HG03108 (cell line): ENCODE measurements around the gene CWC25.
A peak's percentile ranks its signal among the peaks of the same experiment; 100 is the strongest.

Experiments used
- ATAC-seq: cut with Tn5 transposase; IDR thresholded peaks from one replicate; pipeline ENCODE4 v1.9.1; 2021; ENCODE audit warnings: moderate library complexity; ENCODE audit not compliant: unreplicated experiment

CWC25 gene

DNA sequence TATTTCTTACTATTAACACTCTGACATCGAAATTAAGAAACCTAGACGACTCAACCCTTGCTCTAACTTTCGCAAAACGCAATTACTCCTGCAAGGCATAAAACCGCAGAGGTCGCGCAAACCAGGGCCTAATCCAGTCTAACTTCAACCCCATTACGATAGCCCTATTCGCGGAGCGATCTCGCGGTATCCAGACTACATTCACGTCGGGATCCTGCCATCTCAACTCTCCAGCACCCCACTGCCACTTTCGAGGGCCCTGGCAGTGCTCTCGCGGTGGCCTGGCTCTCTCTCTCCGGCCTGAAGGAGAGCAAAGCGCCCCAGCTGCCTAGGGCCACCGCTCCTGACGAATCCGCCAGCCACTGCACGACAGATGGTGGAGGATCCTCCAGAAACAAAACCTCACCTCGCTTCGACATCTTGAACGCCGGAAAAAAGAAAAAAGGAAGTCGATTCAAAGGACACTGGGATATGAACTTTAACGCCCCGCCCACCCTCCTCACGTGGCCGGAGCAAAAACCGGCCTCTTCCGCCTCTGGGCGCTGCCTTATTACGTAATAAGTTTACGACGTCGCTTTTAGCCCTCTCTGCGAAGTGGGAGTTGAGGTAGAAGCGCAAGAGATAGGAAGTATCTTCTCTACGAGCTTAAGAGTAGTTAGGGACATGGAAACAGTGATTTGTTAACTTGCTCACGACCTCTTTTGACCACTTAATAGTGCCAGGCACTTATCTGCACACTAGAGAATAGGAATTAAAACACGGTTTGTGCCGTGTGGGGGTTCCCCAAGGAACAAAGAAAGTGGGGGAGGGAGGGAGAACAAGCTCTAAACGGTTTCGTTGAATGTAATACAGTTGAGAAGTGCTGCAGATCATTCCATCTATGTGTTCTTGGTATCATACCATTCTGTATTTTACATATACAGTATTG, 28.4 kb upstream of the CWC25 start, which contains the start of gene RPL23:
Gene RPL23 (minus strand): TSS at position 430 of the 928 bp plus-strand sequence. CDS start 11 bp downstream, at position 419.
- ATAC-seq: peak; percentile 75

DNA sequence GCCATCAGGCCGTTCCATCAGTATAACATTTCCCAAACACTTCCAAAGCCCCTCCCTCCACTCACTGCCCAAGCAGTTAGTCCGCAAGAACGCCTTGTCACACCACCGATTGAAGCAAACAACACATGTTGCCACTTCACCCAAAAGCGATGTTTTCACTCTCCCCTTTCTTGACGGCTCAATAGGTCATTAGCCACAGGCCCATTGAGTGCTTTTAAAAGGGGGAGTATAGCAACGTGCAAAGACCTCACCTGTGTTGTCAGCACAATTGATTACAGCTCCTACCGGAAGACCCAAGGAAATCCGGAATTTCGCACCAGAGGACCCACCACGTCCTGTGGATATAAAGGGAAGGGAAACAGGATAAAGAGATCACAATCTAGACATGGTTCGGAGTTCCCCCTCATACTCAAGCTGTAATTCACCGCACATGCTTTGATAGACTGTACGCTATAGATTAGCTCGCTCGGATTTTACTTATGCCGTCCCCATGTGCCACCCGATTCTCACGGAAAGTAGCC, 27.7 kb upstream of the CWC25 start:
- ATAC-seq: no peak

DNA sequence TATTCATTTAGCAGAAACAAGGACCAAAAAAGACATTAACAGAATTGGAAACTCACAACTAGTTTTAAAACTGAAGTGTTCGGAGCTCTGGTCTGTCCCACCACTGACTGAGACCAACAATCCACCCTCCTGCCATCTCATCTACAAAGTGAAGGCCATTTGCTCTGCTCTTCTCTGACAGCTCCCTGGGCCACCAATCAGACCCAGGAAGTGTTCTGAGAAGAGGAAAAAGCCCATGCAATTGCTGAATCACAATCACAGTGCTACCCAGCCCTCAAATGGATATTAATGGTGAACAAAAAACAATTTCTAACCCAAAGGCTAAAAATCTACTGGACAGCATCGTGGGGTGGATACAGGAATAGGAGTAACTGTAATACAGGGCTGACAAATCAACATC, 26.3 kb upstream of the CWC25 start:
- ATAC-seq: no peak

DNA sequence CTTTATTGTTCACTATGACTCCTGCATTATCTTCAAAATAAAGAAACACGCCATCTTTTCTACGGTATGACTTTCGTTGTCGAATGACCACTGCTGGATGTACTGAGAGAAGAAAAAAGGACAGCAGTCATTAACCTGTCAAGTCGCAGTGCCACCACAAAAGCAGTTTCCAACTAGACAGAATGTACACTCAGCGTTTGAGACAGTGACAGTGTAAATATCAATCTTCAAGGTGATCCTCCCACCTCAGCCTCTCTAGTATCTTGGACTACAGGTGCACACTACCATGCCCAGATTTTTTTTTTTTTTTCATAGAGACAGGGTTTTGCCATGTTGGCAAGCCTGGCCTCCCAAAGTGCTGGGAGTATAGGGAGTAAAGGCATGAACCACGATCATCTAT, 25.3 kb upstream of the CWC25 start:
- ATAC-seq: no peak

DNA sequence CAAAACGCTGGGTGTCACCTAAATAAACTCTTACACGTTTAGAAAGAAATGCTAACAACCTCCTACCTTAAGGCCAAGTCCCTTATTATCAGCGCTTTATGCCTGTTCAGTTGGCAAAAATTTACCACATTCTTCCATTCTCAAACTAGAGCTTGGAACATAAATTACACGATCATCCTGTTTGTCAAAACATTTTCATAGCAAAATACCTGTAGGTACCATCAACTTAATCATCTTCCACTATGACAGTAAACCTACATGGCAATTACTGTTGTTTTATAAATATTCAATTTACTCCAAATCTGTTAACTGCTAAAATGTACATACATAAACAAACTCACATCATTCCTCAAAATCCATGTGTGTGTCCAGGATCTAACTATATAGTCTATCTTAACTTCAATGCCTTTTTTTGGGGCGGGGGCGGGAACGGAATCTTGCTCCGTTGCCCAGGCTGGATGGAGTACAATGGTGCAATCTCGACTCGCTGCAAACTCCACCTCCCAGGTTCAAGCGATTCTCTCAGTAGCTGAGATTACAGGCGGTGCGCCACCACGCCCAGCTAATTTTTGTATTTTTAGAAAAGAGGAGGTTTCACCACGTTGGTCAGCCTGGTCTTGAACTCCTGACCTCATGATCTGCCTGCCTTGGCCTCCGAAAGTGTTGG, 24.0 kb upstream of the CWC25 start:
- no peak for ATAC-seq

DNA sequence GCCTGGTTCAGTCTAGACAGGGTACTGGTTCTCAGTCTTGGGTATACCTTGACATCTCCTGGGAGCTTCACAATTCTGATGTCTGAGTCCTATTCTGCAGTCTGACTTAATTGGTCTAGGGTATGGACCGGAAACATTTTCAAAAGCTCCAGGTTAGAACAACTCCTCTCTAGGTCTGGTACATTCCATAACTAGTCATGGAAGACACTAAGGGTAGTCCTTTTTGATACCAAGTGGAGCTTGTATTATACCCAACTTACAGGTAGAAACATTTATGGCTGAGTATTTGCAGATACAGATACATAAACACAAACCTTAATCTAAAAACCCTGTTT, 23.4 kb upstream of the CWC25 start:
- no peak for ATAC-seq

DNA sequence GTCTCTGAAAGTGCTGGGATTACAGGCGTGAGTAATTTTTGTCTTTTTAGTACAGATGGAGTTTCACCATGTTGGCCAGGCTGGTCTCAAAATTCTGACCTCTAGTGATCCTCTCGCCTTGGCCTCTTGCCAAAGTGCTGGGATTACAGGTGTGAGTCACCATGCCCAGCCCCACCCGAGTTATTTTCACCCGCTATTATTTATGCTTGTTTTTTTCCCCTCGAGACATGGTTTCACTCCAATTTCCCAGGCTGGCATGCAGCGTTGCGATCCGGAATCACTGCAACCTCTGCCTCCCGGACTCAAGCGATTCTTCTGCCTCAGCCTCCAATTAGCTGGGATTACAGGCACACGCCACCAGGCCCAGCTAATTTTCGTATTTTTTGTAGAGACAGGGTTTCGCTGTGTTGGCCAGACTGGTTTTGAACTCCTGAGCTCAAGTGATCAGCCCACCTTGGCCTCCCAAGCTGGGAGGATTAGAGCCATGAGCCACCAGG, 19.2 kb upstream of the CWC25 start:
- no peak for ATAC-seq

DNA sequence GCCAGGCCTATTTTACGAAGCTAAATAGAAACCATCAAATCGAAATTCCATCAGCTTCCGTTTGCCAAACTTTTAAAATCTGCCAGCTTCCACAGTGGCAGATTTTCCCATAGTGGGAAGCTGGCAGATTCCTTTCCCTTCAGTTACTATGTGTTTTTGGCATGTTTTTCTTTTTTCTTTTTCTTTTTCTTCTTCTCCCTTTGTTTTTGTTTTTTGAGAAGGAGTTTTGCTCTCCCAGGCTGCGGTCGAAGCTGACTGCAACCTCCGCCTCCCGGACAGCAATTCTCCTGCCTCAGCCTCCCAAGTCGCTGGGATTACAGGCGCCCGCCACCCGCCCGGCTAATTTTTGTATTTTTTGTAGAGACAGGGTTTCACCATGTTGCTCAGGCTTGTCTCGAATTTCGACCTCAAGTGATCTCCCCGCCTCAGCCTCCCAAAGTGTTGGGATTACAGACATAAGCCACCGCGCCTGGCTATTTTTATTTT, 684 bp upstream of the CWC25 start:
- ATAC-seq: no peak

DNA sequence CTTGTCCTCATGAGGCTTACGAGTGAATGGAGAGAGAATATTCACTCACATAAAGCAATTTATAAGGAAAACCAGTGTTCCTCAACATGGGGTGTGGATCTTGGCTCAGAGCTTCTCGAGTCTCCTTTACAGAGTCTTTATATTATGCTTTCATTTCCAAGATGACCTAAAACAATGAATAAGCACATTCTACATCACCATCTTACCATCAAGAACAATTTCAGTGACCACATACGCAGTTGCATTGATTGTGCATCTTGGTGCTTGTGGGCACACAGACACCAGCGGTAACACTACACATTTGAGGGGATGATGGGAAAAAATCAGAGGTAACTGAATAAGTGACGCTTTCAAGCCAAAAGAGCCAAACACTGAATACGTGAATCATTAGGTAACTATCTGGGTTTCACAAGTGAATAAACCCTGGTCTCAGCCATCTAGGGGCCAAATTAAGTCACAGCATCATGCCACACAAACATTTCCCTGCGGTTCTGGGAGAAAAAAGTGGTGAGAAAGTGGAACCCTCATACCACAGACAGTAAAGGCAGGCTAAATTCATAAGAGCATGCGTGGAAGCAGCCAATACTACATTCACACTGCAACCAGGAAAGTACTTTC, 9.4 kb downstream of the CWC25 start:
- ATAC-seq: no peak

DNA sequence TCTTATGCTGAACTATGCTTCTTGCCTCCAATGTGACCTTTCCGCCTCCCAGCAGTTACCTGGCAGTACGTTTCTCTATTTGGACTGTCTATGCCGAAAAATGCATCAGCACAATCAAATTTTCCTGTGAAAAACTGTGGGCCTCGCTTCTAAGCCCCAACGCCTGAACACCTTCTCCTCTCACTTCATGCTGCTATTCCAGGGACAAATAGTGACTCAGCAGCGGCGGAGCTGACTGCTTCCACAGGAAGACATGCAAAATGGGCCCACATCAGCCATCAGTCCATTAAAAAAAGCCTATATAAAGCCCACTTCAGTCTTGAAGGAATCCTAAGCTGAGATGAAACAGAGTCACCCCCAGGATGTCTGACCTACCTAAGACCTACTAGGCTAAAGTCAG, 15.3 kb downstream of the CWC25 start:
- no peak for ATAC-seq

DNA sequence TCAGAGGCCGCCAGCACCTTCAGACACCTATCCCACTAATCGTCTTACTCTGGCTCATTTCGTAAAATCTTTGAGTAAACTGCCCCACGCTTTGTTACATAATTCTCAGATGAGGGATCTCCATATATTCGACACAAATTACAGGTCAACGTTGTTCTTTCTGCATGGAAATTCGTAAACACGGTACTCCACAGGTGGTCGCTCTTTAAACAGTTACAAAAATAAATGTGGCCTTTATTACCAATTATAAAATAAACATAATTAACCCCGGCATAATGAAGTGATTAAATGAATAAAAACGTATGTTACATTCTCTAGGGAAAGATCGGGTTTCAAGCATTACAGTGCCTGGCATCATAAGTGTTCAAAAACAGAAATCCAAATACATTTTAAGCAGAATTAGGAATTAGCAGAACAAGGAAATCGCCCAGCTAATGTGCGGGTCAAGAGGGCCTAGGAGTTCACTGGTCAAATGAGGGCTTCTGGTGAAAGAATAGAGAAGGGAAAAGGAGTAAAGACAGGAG, 24.8 kb downstream of the CWC25 start:
- ATAC-seq: no peak

DNA sequence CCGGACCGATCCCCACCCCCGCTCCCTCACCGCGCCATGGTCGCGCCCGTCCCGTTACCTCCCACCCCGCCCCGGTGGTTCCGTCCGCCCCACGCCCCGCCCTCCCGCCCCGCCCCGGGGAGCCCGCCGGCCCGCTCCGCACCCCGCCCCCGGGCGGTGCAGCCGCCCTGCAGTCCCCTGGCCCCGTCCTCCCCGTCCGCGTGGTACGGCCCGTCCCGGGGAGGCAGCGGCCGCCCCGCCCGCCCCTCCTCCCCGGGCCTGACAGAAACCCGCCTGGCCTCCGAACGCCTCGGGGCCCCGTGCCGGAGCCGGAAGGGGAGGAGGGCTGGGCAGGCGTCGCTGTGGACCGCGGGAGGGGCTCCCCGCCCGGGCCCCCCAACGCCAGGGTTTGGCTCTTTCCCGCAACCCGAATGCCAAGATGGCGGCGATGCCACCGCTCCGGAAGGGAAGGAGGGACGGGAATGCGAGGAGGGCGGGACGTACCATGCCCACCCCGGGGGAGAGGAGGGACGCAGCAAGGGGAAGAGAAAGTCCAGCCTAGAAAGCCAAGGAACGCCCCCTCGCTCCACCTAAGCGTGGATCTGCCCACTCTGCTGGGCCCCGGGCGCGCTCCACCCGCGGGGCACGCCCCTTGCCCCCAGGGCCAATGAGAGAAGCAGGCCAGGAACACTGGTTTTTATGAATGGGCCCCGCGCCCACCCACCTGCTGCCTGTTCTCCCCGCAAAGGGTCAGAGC, 25.5 kb downstream of the CWC25 start, which contains the start of gene PIP4K2B:
Gene PIP4K2B (minus strand): TSS at position 56 of the 736 bp plus-strand sequence. CDS start 132 bp downstream, outside the sequence.
- ATAC-seq: peak; percentile 72

DNA sequence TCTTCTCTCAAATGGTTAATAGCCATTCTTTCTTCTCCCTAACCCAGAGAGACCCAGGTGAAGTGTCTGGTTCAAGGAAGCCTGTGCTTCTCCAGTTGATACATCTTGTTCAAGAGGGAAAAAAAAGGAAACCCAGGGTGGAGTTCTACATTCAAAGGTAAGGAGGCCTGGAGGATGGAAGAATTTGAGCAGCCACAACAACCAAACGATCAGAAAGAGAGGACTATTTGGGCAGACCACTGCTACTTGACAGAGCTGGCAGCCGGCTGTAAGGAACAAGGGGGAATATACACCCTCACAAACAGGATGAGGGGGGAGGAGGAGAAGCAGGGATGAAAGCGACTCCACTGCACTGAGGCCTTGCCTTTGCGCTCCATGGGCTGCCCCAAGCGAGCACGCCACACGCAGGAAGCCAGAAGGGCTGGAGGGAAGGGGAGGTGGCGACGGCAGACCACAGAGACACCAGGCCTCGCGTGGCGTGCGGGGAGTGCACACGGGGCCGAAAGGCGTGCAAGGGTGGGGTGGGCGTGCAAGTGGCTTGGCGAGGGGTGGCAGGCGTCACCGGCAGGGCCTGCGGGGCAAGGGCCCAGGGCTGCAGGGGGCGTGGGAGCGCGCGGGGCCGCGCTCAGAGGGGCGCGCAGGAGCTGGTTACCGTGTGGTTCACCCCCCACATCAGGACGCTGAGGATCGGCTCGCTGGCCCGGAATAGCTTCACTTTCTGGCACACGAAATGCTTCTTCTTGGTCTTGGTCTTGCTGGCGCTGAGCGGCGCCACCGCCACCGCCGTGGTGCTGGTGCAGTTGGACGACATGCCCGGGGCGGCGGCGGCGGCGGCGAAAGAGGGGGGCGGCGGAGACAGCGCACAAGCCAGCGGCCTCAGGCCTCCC, 26.3 kb downstream of the CWC25 start:
- ATAC-seq: peak; percentile 13

DNA sequence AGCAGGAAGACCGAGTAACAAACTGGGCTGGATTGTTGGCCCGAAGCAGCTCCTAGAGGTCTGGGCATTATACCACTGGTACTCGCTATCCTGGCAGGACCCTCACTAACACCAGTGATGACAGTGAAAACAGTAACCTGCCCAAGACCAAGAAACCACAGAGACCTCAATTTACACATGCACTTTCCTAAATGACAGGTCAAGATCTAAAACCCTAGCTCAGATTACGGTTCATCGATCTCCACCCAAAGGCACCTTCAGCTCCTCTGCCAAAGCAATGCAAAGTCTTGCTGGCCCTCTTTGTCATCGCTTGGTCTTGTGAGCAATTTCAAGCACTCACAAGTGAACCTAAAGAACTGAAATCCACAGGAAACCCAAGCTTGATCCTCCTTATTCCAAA, 27.3 kb downstream of the CWC25 start:
- ATAC-seq: no peak

DNA sequence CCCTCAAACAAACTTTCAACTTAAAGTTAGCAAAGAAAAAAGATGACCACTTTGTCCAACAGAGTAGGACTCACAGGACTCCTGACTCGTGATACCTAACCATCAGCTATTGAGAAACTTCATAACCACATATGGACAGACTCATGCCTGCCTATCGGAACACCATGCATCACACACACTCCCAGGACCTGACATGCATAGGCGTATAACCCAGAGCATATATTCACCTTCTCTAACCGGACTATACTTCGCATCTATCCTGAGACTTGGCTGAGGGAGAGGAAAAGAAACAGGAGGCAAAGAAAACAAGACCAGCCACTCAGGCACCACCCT, 28.0 kb downstream of the CWC25 start:
- ATAC-seq: no peak

DNA sequence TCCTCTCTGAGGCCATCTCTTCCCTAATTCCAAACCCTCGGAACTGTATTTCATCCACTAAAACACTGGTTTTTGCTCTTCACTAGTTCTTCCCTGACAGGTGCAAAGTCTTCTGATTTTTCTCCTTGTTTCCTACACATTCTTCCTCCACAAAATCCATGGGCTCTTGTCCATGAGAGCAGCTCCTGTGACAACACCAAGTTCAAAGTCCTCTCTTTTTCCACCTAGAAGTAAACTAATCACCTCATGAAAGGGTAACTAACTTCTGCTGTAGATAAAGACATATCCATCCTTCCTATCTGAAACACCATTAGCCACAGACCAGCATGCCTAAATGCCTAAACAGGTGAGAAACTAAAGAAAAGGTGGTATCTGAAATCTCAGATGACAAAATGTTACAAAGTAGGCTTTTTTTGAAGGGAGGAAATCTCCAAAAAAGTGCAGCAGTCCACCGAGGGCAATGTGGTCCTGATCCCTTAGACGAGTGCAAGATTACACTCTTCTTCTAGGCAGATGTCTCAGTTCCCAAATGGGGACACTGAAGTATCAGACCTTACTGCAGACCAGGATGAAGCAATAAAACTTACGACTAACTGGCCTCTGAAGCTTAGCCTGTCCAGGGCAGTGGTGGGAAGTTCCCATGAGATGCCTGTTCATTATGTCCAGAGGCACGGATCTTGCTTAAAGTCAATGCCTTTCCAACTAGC, 28.5 kb downstream of the CWC25 start:
- ATAC-seq: no peak

DNA sequence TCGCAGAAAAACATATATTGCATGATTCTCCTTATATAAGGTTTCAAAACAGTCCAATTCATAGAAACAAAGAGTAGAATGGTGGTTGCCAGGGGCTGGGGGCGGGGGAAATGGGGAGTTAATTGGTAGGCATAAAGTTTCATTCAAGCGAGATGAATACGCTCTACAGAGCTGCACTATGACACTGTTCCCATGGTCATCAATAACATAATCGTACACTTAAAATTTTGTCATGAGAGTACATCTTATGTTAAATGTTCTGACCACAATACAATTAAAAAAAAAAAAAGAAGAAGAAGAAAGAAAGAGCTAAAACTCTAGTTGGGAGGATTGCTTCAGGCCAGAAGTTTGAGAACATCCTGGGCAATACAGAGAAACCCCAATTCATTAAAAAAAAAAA, 30.9 kb downstream of the CWC25 start:
- ATAC-seq: no peak

DNA sequence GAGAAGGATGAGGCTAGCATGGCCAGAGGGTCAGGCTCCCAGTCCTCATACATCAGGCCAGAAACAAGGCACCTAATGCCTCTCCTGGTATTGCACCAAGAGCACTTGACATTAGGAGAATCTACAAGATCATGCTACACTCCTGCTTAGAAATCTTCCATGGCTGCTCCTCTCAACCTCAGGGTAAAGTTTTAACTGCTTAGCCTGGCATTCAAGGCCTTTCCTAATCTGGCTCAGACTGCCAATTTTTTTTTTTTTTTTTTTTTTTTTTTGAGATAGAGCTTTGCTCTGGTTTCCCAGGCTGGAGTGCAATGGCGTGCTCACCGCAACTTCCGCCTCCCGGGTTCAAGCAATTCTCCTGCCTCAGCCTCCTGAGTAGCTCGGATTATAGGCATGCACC, 34.0 kb downstream of the CWC25 start:
- no peak for ATAC-seq
